GM21367 (cell line): Measurements from ENCODE around the gene PLCB1.
"Not testable (repeated sequence)": the region's sequence is repeated elsewhere in the genome, so short reads cannot be mapped to it uniquely, and the experiment has no call there.

ENCODE experiments used
- ATAC-seq: cut with Tn5 transposase; IDR thresholded peaks from one replicate; pipeline ENCODE4 v1.9.1; 2021; ENCODE audit not compliant: unreplicated experiment

PLCB1 gene

GRCh38 chr20:8156235-8157079 is 24.4 kb downstream of the PLCB1 start:
- peak; percentile 63 for ATAC-seq

GRCh38 chr20:8159217-8159616 is 27.2 kb downstream of the PLCB1 start:
- not testable (repeated sequence) for ATAC-seq

GRCh38 chr20:8161264-8162071 is 29.4 kb downstream of the PLCB1 start:
- no peak for ATAC-seq

- no peak for ATAC-seq
These were observed 30.5 kb downstream of the PLCB1 start for GRCh38 chr20:8162610-8163009.

- ATAC-seq: no peak
These were observed 31.5 kb downstream of the PLCB1 start for GRCh38 chr20:8163543-8163942.

- ATAC-seq: no peak
These were observed 34.7 kb downstream of the PLCB1 start for GRCh38 chr20:8166730-8167129.

GRCh38 chr20:8168785-8169288 is 36.8 kb downstream of the PLCB1 start:
- no peak for ATAC-seq

GRCh38 chr20:8170921-8171320 is 38.9 kb downstream of the PLCB1 start:
- no peak for ATAC-seq

- no peak for ATAC-seq
These were observed 40.1 kb downstream of the PLCB1 start for GRCh38 chr20:8172191-8172590.

GRCh38 chr20:8175741-8176675 is 43.9 kb downstream of the PLCB1 start:
- ATAC-seq: no peak

- no peak for ATAC-seq
These were observed 51.5 kb downstream of the PLCB1 start for GRCh38 chr20:8183526-8183925.

- ATAC-seq: no peak
These were observed 55.7 kb downstream of the PLCB1 start for GRCh38 chr20:8187740-8188139.

GRCh38 chr20:8190043-8190880 is 58.2 kb downstream of the PLCB1 start:
- no peak for ATAC-seq

GRCh38 chr20:8194721-8195120 is 62.7 kb downstream of the PLCB1 start:
- ATAC-seq: no peak

GRCh38 chr20:8196096-8196495 is 64.0 kb downstream of the PLCB1 start:
- ATAC-seq: no peak

GRCh38 chr20:8200220-8200619 is 68.2 kb downstream of the PLCB1 start:
- no peak for ATAC-seq

GRCh38 chr20:8203366-8203765 is 71.3 kb downstream of the PLCB1 start:
- ATAC-seq: no peak

GRCh38 chr20:8205996-8206395 is 73.9 kb downstream of the PLCB1 start:
- ATAC-seq: no peak

GRCh38 chr20:8208226-8208625 is 76.2 kb downstream of the PLCB1 start:
- no peak for ATAC-seq

GRCh38 chr20:8209061-8209460 is 77.0 kb downstream of the PLCB1 start:
- peak; percentile 31 for ATAC-seq
